Naive B cell (primary cell): ENCODE data around the gene DNAJC13. TPM values are rescaled to one million over a fixed set of nuclear protein-coding genes. Genes with fewer than 3 reads are reported as not detected.
A peak's percentile ranks its signal among the peaks of the same experiment; 100 is the strongest.

ENCODE experiments used
- ATAC-seq, 2 donors: fragments of 150-1000 bp; cut with Tn5 transposase; 2 replicates each; pipeline ENCODE4 v1.10.0; 2021; ENCODE audit warnings: low read depth in 2 of 2, mild to moderate bottlenecking in 2 of 2, moderate library complexity in 2 of 2
- DNase-seq: peaks from one replicate; pipeline ENCODE4 v3.0.0; 2022
- H3K27ac Mint-ChIP-seq, 6 donors: one replicate each; pipeline ENCODE4 v1.8.0; 2020 to 2022; ENCODE audit warnings: mild to moderate bottlenecking in 6 of 6, mixed read lengths in 6 of 6, moderate library complexity in 5 of 6, inconsistent platforms in 2 of 6
- H3K27me3 Mint-ChIP-seq, 3 donors: one replicate each; pipeline ENCODE4 v1.8.0; 2021 to 2022; ENCODE audit warnings: mixed read lengths in 3 of 3, mild to moderate bottlenecking in 1 of 3
- H3K36me3 Mint-ChIP-seq, 2 donors: one replicate each; pipeline ENCODE4 v1.8.0; 2020 to 2022; ENCODE audit warnings: mixed read lengths in 2 of 2, inconsistent platforms in 1 of 2, mild to moderate bottlenecking in 1 of 2
- H3K4me1 Mint-ChIP-seq, 3 donors: one replicate each; pipeline ENCODE4 v1.8.0; 2020 to 2022; ENCODE audit warnings: mixed read lengths in 3 of 3, inconsistent platforms in 1 of 3, mild to moderate bottlenecking in 1 of 3, moderate library complexity in 1 of 3
- H3K4me3 Mint-ChIP-seq, 8 donors: one replicate each; pipeline ENCODE4 v1.8.0; 2020 to 2022; ENCODE audit warnings: mild to moderate bottlenecking in 8 of 8, mixed read lengths in 8 of 8, moderate library complexity in 8 of 8, inconsistent platforms in 2 of 8
- H3K9me3 Mint-ChIP-seq, 7 donors: one replicate each; pipeline ENCODE4 v1.8.0; 2020 to 2022; ENCODE audit warnings: mixed read lengths in 7 of 7, mild to moderate bottlenecking in 5 of 7, inconsistent platforms in 2 of 7, moderate library complexity in 1 of 7
- polyA plus RNA-seq, 6 donors: library from polyadenylated mRNA; unstranded; fragments of 300-500 nt; fragmentation: Illumina TruSeq; gene quantifications; one replicate each; pipeline ENCODE4 v1.2.3, GENCODE V29; 2021; ENCODE audit warnings: low read depth in 6 of 6

Gene DNAJC13
- polyA plus RNA-seq, 6 donors from 2014 or later: 7.0 to 16.3 (median 12.5) TPM

GRCh38 chr3:132416161-132416560, 1.1 kb upstream of the DNAJC13 start:
- H3K27ac Mint-ChIP-seq: peak overlapping the region in 4 of 6 donors; percentile 91 to 100 (median 100)
- peaks cover 20 to 34% (median 25%) of the 10 kb centered on the region in 3 donors for H3K4me1 Mint-ChIP-seq
- DNase-seq: no peak
- ATAC-seq: no peak
- peaks cover 0 to 5% of the 10 kb centered on the region in 2 donors for H3K36me3 Mint-ChIP-seq
- peaks cover 0 to under 1% (median 0%) of the 10 kb centered on the region in 7 donors for H3K9me3 Mint-ChIP-seq
- H3K4me3 Mint-ChIP-seq: peak overlapping the region; percentile 95 to 99 (median 98)
- no peaks in the 10 kb centered on the region for H3K27me3 Mint-ChIP-seq

- Mint-ChIP-seq H3K27me3 (no peaks in the 10 kb centered on the region), H3K4me3 (peak overlapping the region; percentile 95 to 99 (median 98)), H3K9me3 (no peaks in the 10 kb centered on the region), H3K27ac (peak overlapping the region; percentile 85 to 100 (median 98)), H3K4me1 (peaks cover 20 to 38% (median 27%) of the 10 kb centered on the region in 3 donors), H3K36me3 (peaks cover 0 to 5% of the 10 kb centered on the region in 2 donors)
- peak; percentile 19 to 34 for ATAC-seq
- DNase-seq: no peak
Measured at GRCh38 chr3:132417695-132418411, 551 bp downstream of the DNAJC13 start.

- H3K9me3 Mint-ChIP-seq: no peaks in the 10 kb centered on the region
- peak overlapping the region in 7 of 8 donors; percentile 95 to 99 (median 98) for H3K4me3 Mint-ChIP-seq
- peaks cover 0 to 5% of the 10 kb centered on the region in 2 donors for H3K36me3 Mint-ChIP-seq
- H3K27me3 Mint-ChIP-seq: no peaks in the 10 kb centered on the region
- DNase-seq (no peak), ATAC-seq (no peak)
- H3K27ac Mint-ChIP-seq: peak overlapping the region in 2 of 6 donors; percentile 91 to 96
- H3K4me1 Mint-ChIP-seq: peaks cover 24 to 42% (median 34%) of the 10 kb centered on the region in 3 donors
Measured at GRCh38 chr3:132418916-132419315, 1.6 kb downstream of the DNAJC13 start.

GRCh38 chr3:132421832-132422231, 4.5 kb downstream of the DNAJC13 start:
- ATAC-seq (no peak), DNase-seq (no peak)
- no peak overlapping the region for H3K4me3 Mint-ChIP-seq
- no peak overlapping the region for H3K27ac Mint-ChIP-seq
- no peaks in the 10 kb centered on the region for H3K9me3 Mint-ChIP-seq
- peaks cover 0 to 5% of the 10 kb centered on the region in 2 donors for H3K36me3 Mint-ChIP-seq
- H3K27me3 Mint-ChIP-seq: no peaks in the 10 kb centered on the region
- peaks cover 24 to 46% (median 41%) of the 10 kb centered on the region in 3 donors for H3K4me1 Mint-ChIP-seq

GRCh38 chr3:132422531-132422930, 5.2 kb downstream of the DNAJC13 start:
- peaks cover 24 to 44% (median 41%) of the 10 kb centered on the region in 3 donors for H3K4me1 Mint-ChIP-seq
- peaks cover 0 to 5% of the 10 kb centered on the region in 2 donors for H3K36me3 Mint-ChIP-seq
- no peaks in the 10 kb centered on the region for H3K27me3 Mint-ChIP-seq
- no peaks in the 10 kb centered on the region for H3K9me3 Mint-ChIP-seq
- no peak for ATAC-seq
- DNase-seq: no peak
- H3K4me3 Mint-ChIP-seq: no peak overlapping the region
- H3K27ac Mint-ChIP-seq: no peak overlapping the region

- ATAC-seq (no peak), DNase-seq (no peak)
- peaks cover 0 to 20% (median 3%) of the 10 kb centered on the region in 3 donors for H3K4me1 Mint-ChIP-seq
- H3K27me3 Mint-ChIP-seq: no peaks in the 10 kb centered on the region
- H3K27ac Mint-ChIP-seq: no peak overlapping the region
- H3K36me3 Mint-ChIP-seq: peaks cover 0 to 6% of the 10 kb centered on the region in 2 donors
- H3K4me3 Mint-ChIP-seq: no peak overlapping the region
- H3K9me3 Mint-ChIP-seq: no peaks in the 10 kb centered on the region
Measured at GRCh38 chr3:132432639-132433038, 15.3 kb downstream of the DNAJC13 start.

GRCh38 chr3:132433121-132433520, 15.8 kb downstream of the DNAJC13 start:
- Mint-ChIP-seq H3K36me3 (peaks cover 0 to 6% of the 10 kb centered on the region in 2 donors), H3K4me3 (no peak overlapping the region), H3K9me3 (no peaks in the 10 kb centered on the region), H3K27ac (no peak overlapping the region), H3K27me3 (no peaks in the 10 kb centered on the region), H3K4me1 (peaks cover 0 to 20% (median under 1%) of the 10 kb centered on the region in 3 donors)
- DNase-seq (no peak), ATAC-seq (no peak)

GRCh38 chr3:132435224-132435910, 18.1 kb downstream of the DNAJC13 start:
- DNase-seq: no peak
- H3K27me3 Mint-ChIP-seq: no peaks in the 10 kb centered on the region
- no peak for ATAC-seq
- H3K4me1 Mint-ChIP-seq: peaks cover 0 to 19% (median 0%) of the 10 kb centered on the region in 3 donors
- H3K36me3 Mint-ChIP-seq: peaks cover 0 to 13% of the 10 kb centered on the region in 2 donors
- no peaks in the 10 kb centered on the region for H3K9me3 Mint-ChIP-seq
- no peak overlapping the region for H3K4me3 Mint-ChIP-seq
- peak overlapping the region in 1 of 6 donors; percentile 10 for H3K27ac Mint-ChIP-seq

- H3K9me3 Mint-ChIP-seq: no peaks in the 10 kb centered on the region
- H3K27me3 Mint-ChIP-seq: no peaks in the 10 kb centered on the region
- no peak overlapping the region for H3K4me3 Mint-ChIP-seq
- peaks cover 0 to 16% (median 0%) of the 10 kb centered on the region in 3 donors for H3K4me1 Mint-ChIP-seq
- peaks cover 0 to 13% of the 10 kb centered on the region in 2 donors for H3K36me3 Mint-ChIP-seq
- ATAC-seq (no peak), DNase-seq (no peak)
- peak overlapping the region in 1 of 6 donors; percentile 10 for H3K27ac Mint-ChIP-seq
Measured at GRCh38 chr3:132435911-132436425, 18.7 kb downstream of the DNAJC13 start.

GRCh38 chr3:132443421-132443820, 26.1 kb downstream of the DNAJC13 start:
- Mint-ChIP-seq H3K27me3 (no peaks in the 10 kb centered on the region), H3K27ac (peak overlapping the region in 1 of 6 donors; percentile 62), H3K36me3 (peaks cover 0 to 7% of the 10 kb centered on the region in 2 donors), H3K4me3 (no peak overlapping the region), H3K9me3 (no peaks in the 10 kb centered on the region), H3K4me1 (peaks cover 0 to 24% (median 9%) of the 10 kb centered on the region in 3 donors)
- ATAC-seq (no peak), DNase-seq (no peak)

GRCh38 chr3:132444383-132444782, 27.1 kb downstream of the DNAJC13 start:
- ATAC-seq (no peak), DNase-seq (no peak)
- H3K36me3 Mint-ChIP-seq: peaks cover 0 to 5% of the 10 kb centered on the region in 2 donors
- H3K4me1 Mint-ChIP-seq: peaks cover 0 to 19% (median 9%) of the 10 kb centered on the region in 3 donors
- H3K4me3 Mint-ChIP-seq: no peak overlapping the region
- peak overlapping the region in 3 of 6 donors; percentile 20 to 45 (median 33) for H3K27ac Mint-ChIP-seq
- H3K9me3 Mint-ChIP-seq: no peaks in the 10 kb centered on the region
- no peaks in the 10 kb centered on the region for H3K27me3 Mint-ChIP-seq

GRCh38 chr3:132445817-132446216, 28.5 kb downstream of the DNAJC13 start:
- ATAC-seq (no peak), DNase-seq (no peak)
- peaks cover 0 to 13% (median 9%) of the 10 kb centered on the region in 3 donors for H3K4me1 Mint-ChIP-seq
- no peaks in the 10 kb centered on the region for H3K27me3 Mint-ChIP-seq
- no peaks in the 10 kb centered on the region for H3K9me3 Mint-ChIP-seq
- no peak overlapping the region for H3K4me3 Mint-ChIP-seq
- no peaks in the 10 kb centered on the region for H3K36me3 Mint-ChIP-seq
- no peak overlapping the region for H3K27ac Mint-ChIP-seq

GRCh38 chr3:132448216-132448961, 31.1 kb downstream of the DNAJC13 start:
- DNase-seq (no peak), ATAC-seq (no peak)
- Mint-ChIP-seq H3K36me3 (no peaks in the 10 kb centered on the region), H3K4me1 (peaks cover 0 to 13% (median 6%) of the 10 kb centered on the region in 3 donors), H3K4me3 (no peak overlapping the region), H3K27me3 (no peaks in the 10 kb centered on the region), H3K27ac (no peak overlapping the region), H3K9me3 (no peaks in the 10 kb centered on the region)
